ENCODE data around the gene ZNF10. TPM values are rescaled to one million over a fixed set of nuclear protein-coding genes. Genes with fewer than 3 reads are reported as not detected.

ZNF10 gene
- total and polyA plus RNA-seq, 2 of the 4 experiments (the other 2 are of a cell fraction): 4.1 to 6.1 TPM

- dilution Hi-C loops (cut with HindIII; ENCODE audit: low sequenced_read_pairs, unreplicated experiment): no loop called here
- Histone ChIP-seq H3K18ac (ENCODE audit: low read depth, low read length) (no peak overlapping the region), H3K9me3 (ENCODE audit: control insufficient read depth, insufficient read depth, low read length) (peaks cover 81% of the 10 kb centered on the region), H2BK120ac (ENCODE audit: low read depth, low read length) (no peak overlapping the region), H2AK5ac (ENCODE audit: low read depth, low read length) (no peak overlapping the region), H2AFZ (replicated peaks; ENCODE audit: low read length, poor library complexity) (no peak overlapping the region), H3K14ac (replicated peaks; ENCODE audit: low read depth, low read length) (no peak overlapping the region), H4K20me1 (ENCODE audit: insufficient read depth, low read length) (no peaks in the 10 kb centered on the region), H3K4me3 (ENCODE audit: insufficient read depth, low read depth, low read length) (no peak overlapping the region), H3K9me1 (ENCODE audit: insufficient read depth, low read length) (no peaks in the 10 kb centered on the region), H2AK9ac (replicated peaks; ENCODE audit: low read depth, low read length, poor library complexity) (no peak overlapping the region), H3K36me3 (ENCODE audit: control insufficient read depth, insufficient read depth, low read length) (peaks cover 21% of the 10 kb centered on the region), H3K27me3 (ENCODE audit: control insufficient read depth, insufficient read depth, low read length) (no peaks in the 10 kb centered on the region), H4K5ac (ENCODE audit: low read depth, low read length) (no peak overlapping the region), H3K9ac (ENCODE audit: low read depth, low read length) (no peak overlapping the region), H3K23ac (ENCODE audit: low read depth, low read length) (no peak overlapping the region), H4K8ac (ENCODE audit: low read depth in 2 of 2, low read length in 2 of 2) (no peak overlapping the region), H4K91ac (ENCODE audit: insufficient read depth, low read depth, low read length) (no peak overlapping the region), H3K4me1 (ENCODE audit: control insufficient read depth, insufficient read depth, low read length) (no peaks in the 10 kb centered on the region), H2BK5ac (ENCODE audit: low read depth, low read length, poor library complexity, severe bottlenecking) (no peak overlapping the region), H3K79me1 (ENCODE audit: low read depth in 1 of 2, low read length in 2 of 2) (no peaks in the 10 kb centered on the region; a peak in 1 of 4 replicates), H2BK15ac (ENCODE audit: low read depth, low read length) (no peak overlapping the region), H3K56ac (ENCODE audit: extremely low read depth, insufficient read depth, low read length) (no peak overlapping the region), H2BK20ac (ENCODE audit: low read depth, low read length) (no peak overlapping the region), H3K4ac (ENCODE audit: low read depth, low read length) (no peak overlapping the region), H3K4me2 (ENCODE audit: low read depth, low read length) (no peak overlapping the region), H3K27ac (ENCODE audit: insufficient read depth, low read length) (no peak overlapping the region)
- BruUV-seq (replicated peaks): no TSS peak
- DNase-seq: no peak
- no CpG with 5 or more reads among the region's 1 CpG for WGBS, 2 experiments (ENCODE audit: extremely low coverage in 2 of 2, insufficient read length in 1 of 2)
- intact Hi-C loops (cut with micrococcal nuclease): no loop called here
- no peak for ATAC-seq (ENCODE audit: low read depth)
- CTCF ChIA-PET: no interaction called here
- TF ChIP-seq POLR2A (IDR thresholded peaks at IDR 0.05; ENCODE audit: low read depth, low read length): no peak
- no peak for TF ChIP-seq FOS (IDR thresholded peaks at IDR 0.05; ENCODE audit: low read depth, low read length)
- TF ChIP-seq MAZ (IDR thresholded peaks at IDR 0.05; ENCODE audit: borderline replicate concordance, low read depth, low read length): no peak
- no peak for TF ChIP-seq CHD1 (IDR thresholded peaks at IDR 0.05; ENCODE audit: low read depth, low read length)
- TF ChIP-seq BHLHE40 (IDR thresholded peaks at IDR 0.05; ENCODE audit: low read depth, low read length): no peak
- TF ChIP-seq RFX5 (IDR thresholded peaks at IDR 0.05; ENCODE audit: low read depth, low read length): no peak
- no peak for TF ChIP-seq RCOR1 (IDR thresholded peaks at IDR 0.05; ENCODE audit: insufficient replicate concordance, low read length)
- TF ChIP-seq CEBPB (IDR thresholded peaks at IDR 0.05; ENCODE audit: low read depth, low read length): no peak
- no peak for TF ChIP-seq USF2 (IDR thresholded peaks at IDR 0.05; ENCODE audit: low read depth, low read length)
- no peak for TF ChIP-seq MXI1 (IDR thresholded peaks at IDR 0.05; ENCODE audit: borderline replicate concordance, low read depth, low read length)
- no peak for TF ChIP-seq ELK1 (IDR thresholded peaks at IDR 0.05; ENCODE audit: borderline replicate concordance, low read depth, low read length)
- TF ChIP-seq CTCF (conservative IDR thresholded peaks at IDR 0.05; ENCODE audit: low read depth, low read length): no peak
- no peak for TF ChIP-seq MAFK (IDR thresholded peaks at IDR 0.05; ENCODE audit: low read depth, low read length)
- no peak for TF ChIP-seq SMC3 (IDR thresholded peaks at IDR 0.05; ENCODE audit: low read depth, low read length)
- TF ChIP-seq NFE2L2 (IDR thresholded peaks at IDR 0.05; ENCODE audit: low read depth, low read length): no peak
- in situ Hi-C loops (cut with MboI; ENCODE audit: low sequenced_read_pairs): no loop called here
- POLR2A ChIA-PET (ENCODE audit: unreplicated experiment): no interaction called here
Observed at GRCh38 chr12:133107121-133107520, 23.3 kb upstream of the ZNF10 start.

Data from IMR-90 (cell line).